Measurements from ENCODE around the gene STEAP4.

STEAP4 gene

DNA sequence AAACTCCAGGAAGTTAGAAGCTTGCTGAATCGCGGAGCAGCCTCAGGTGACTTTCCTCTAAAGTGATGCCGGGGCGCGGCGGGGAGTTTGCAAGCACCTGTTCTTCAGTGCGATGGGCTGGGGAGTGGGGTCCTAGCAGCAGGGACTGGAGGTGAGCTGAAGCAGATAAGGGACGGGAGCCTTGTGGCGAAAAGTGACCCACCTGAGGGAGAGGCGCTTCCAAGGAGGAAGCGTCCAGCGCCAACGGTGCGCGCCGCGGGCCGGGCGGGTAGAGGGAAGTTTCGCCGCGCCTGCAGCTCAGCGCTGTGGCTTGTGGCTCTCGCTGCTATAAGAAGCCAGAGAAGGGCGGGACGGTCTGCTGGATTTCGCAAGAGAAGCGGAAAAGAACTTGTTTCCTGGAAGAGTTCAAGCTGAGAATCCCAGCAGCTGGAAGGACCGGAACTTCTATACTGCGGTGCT, at the start of gene STEAP4:
TSS of gene STEAP4 (minus strand) at position 305 of the 459 bp plus-strand sequence. CDS start 22,625 bp downstream, outside the sequence.
- no peak for FAIRE-seq

DNA sequence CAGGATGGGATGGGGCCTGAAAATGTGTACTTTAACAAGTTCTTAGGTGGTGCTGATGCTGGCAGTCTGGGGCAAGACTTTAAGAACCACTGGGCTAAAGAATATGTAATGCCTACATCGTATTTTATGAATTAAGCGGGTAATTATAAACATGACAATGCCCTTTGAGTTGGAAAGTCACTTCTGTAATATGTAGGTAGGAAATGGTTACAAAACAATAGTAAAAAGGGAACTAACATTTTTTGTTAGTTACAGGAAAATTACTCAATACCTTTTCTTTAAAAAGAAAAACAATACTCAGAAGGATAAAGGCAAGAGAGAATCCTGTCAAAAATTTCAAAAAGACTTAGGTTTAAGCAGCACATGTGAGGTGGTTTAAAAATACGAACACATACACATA, 48.3 kb upstream of the STEAP4 start:
- no peak for FAIRE-seq

DNA sequence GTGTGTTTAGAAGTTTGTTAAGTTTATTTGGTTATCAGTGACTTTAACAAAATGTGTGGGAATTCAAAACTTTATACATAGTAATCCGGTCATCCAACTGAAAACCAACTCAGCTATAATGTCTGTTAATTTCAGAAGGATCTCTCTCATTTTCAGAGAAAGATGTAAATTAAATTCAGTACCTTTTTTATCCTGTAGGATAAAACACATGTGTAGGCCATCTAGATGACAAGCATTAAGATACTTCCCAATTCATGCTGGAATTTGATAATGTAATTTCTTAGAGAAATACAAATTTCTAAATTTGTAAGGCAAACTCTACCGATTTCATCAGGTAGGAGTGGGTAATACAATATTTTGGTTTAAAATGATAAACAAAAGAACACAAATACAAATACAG, 43.4 kb upstream of the STEAP4 start:
- FAIRE-seq: no peak

DNA sequence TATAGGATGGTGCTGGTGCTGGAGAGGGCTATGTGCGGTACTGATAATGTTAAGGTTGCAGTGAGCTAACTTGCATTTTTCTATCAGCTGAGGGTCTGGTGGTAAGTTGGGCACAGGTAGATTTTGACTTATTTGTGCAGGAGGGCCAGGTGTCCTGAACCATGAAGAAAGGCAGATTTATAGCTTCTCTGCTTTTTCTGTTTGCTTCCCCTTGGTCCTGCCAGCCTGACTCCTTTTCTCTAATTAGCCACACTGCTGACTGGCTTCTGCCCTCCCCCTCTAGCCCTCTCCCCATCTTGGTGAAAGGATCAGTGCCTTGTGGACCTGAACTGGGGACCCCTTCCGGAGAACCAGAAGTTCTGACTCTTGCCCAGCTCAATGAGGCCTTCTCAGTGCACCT, 40.8 kb upstream of the STEAP4 start:
- FAIRE-seq: no peak

DNA sequence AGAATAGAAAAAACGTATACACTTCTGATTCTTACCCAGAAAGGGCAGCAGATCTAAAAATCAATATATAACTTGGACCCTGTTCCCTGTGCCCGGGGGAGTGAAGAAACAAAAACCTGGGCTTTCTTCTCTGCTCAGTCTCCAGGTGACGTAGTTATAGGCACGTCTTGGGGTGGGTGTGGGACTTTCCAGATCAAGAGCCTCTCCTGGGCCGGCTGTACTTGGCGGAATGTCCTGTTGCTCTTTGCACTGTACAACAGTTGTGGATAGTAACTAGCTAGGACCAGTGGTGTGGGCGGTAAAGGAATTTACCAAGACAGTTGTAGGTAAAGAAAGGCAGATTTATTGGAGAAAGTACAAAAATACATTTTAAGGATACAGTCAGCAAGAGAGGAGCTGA, 40.4 kb upstream of the STEAP4 start:
- FAIRE-seq: no peak

DNA sequence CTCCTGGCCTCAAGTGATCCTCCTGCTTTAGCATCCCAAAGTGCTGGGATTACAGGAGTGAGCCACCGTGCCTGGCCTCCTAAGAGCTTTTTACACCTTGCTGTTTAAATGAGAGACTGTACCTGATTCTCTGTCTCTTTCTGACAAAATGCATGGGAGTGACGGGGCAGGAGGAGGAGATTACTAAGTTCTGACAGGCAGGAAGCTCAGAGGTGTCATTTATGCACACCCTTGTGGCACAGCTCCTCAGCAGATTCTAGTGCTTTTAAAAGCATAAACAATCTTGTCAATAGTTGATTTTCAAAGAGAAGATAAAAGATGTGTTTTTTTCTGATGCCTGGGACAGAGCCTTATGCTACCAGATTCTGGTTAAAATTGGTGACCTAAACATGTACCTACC, 39.7 kb upstream of the STEAP4 start:
- no peak for FAIRE-seq

DNA sequence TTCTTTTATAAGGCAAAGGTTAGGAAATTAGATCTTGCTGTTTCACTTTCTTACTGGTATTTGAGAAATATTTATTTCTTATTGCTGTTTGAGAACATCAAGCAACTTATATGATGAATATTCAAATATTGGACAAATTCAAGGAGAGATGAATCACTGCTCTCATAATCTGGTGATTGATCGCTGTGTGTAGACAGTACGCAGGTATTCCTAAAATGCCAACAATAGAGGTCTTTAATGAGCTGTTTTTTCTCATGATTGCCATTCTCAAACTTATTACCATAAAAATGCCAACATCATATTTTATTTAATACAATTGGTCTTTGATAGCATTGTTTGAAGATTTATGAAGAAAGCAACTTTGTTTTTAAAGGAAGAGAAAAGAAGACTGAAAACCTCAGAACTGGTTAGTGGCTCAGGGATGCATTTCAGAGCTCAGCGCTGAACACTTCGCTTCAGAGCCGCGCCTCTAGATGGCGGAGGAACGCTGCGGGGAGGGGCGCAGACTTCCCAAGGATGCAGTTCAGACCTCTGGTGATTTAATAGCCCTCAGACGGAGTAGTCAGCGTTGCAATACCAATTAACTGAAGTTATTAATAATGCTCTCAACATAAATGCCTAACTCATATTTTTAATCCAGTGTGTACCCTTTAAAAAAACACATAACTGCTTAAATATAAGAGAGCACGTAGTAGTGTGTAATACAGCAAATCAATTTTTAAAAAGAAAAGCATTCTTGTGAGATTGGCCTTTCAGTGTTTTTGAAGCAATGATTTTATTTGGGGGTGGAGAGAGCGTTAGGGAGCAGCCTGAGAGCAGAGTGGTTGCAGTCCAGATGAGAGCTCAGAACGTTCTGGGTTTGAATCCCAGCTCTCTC, 38.5 kb upstream of the STEAP4 start:
- no peak for FAIRE-seq

DNA sequence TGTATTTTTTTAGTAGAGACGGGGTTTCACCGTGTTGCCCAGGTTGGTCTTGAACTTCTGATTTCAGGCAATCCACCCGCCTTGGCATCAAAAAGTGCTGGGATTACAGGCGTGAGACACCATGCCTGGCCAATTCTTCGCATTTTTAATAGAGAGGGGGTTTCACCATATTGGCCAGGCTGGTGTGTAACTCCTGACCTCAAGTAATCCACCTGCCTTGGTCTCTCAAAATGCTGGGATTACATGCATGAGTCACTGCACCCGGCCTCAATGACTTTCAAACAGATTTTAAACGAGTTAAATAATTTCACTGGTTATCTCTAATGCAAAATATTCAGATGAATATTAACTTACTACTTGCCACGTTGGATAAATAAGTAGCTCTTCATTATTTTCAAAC, 37.6 kb upstream of the STEAP4 start:
- no peak for FAIRE-seq

DNA sequence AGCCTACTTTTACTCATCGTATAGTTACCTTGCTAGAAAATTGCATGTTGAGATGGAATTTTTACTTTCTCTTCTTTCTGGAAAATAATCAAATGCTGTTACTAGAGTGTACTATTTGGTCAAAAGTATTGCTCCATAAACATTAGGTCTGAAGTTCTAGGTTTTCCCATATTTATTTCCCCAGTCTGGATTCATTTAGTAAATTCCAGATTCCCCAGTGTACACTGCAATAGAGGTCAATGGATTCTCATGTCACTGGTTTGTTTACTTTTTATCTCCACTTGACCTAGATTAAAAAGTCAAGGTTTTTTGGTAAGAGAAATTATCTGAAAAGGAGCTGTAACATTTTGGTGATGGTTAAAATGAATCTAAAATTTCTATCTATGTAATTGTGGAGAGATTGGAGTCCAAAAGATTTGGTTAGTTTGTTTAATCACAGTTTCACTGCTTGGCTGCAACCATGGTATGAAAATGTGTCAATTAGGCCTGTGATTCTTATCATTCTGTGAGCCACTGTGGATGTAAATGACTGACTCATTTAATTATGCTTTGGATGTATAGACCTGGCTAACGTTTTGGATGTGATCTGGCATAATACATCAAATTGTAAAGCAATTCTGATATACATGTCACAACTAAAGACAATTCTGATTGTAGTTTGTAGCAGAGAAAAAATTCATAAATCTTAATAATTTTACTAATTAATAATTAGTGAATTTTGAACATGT, 32.7 kb upstream of the STEAP4 start:
- FAIRE-seq: no peak

DNA sequence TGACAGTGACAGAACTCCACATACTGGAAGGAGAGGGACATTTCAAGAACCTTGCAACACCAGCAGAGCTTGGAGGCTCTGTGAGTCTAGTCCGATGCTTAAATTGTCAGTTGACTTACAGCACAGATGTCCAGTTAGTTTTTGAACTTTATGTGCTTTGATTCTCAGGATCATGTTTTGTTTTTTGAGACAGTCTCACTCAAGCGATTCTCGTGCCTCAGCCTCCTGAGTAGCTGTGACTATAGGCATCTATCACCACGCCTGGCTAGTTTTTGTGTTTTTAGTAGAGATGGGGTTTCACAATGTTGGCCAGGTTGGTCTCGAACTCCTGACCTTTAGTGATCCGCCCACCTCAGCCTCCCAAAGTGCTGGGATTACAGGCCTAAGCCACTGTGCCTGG, 31.8 kb upstream of the STEAP4 start:
- FAIRE-seq: no peak

DNA sequence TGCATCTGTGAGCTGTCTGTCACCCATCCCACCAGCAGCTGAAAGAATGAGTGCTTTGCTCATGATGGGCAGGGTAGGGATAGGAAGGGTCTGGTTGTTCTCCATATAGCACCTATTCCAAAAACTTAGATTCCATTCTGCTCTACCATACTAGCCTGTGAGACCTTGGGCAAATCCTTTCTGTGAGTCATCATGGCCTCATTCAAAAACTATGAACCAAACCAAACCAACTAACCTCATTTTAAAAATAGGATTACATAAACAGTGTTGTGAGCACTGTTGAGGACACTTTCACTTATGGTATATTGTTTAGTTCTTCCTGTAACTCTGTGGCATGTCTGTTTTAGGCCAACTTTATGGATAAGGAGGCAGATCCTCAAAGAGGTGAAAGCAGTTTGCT, 30.9 kb upstream of the STEAP4 start:
- FAIRE-seq: no peak

DNA sequence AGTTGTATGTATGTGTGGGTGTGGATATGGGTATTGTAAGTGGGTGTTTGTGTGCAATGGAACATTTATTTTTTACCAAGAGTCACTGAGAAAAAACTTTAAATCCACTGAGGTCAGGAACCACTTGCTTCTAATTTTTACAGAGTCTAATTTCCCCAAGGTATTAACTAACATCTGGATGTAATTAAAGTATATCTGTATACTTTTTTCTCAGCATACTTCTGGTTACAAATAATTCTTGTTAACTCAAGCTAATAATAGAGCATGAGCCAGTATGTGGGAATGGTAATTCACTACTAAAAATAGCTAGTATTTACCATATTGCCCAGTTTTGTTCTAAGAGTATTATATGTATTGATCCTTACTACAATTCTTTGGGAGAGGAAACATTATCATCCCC, 24.6 kb upstream of the STEAP4 start:
- no peak for FAIRE-seq

DNA sequence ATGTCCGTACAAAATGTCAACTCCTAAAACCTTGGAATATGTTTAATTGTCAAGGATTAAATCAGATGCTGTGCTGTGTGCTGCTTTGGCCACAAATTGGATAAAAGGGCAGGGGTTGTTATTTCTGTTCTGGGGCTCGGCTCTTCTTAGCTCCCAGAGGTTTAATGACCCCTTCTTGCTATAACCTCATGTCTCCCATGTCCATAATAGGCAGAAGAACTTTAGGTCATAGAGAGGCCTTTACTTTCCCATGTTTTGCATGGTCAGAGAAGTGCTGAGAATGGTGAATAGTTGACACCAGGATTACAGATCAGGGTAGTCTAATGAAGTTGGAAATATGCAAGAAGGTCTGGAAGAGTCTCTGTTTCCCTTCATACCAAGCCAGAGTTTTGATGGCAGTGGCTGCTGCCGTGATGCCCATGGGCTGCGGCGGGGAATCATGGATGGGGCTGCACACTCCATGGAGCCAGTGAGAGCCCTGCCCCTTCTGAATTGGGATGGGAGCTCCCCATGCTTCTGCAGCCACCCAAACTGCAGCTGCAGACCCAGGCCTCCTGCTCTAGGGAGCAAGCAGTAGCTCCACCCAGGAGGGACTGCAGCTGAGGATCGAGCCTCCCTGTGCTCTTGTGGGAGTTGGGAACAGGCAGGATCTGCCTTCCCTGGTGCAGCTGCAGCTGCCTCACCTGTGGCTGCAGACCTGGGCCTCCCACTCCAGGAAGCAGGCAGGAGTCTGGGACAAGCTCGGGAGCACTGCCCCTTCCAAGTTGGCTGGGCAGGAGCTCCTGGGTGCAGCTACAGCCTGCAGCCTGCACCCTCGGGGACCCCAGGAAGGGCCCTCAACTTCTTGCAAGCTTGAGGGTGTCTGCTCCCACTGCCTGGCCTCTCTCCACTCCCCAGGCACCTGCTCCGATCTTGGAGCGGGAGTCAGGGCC, 23.1 kb upstream of the STEAP4 start:
- no peak for FAIRE-seq

DNA sequence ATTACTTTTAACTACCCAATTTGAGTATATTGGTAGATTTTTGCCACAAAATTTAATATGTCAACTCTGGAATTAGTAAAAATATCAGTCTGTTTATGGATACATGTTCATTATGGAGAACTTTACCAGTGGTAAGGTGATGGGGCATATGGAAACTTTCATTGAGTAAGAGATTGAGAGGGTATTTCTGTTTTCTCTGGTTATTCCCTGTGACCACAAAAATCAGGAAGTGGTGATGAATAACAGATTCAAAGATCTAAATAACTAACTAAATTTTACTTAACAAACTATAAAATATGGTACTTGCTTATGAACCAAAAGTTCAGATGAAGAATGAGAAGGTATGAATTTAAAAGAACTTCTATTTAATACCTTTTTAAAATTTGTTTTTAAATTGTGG, 22.1 kb upstream of the STEAP4 start:
- no peak for FAIRE-seq

DNA sequence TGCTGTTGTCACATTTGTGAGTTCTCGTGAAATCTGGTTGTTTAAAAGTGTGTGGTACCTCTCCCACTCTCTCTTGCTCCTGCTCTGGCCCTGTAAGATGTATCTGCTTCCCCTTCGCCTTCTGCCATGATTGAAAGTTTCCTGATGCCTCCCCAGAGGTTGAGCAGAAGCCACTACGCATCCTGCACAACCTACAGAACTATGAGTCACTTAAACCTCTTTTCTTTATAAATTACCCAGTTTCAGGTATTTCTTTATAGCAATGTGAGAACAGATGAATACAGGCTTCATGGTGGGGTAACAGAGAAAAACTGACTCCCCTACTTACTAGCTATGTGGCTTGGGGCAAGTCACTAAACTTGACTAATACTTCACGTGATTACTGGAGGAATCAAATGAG, 18.0 kb upstream of the STEAP4 start:
- FAIRE-seq: no peak

DNA sequence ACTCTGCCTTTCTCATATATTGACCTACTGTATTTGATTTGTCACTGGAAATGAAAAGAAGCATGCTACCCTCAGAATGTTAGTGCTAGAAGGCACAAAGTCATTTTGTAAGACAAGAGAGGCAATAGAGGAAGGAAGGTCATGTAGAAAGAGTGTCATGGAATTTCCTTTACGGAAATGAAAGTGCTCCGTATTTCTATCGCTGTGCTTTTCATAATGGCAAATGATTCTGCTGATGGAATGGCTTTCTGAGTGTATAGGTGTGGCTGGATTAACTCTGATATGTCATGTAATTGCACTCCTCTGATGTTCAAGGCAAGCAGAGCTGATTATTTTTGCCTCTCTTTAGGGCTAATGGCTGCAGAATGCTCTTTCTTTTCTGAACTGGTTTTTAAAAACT, 15.5 kb upstream of the STEAP4 start:
- no peak for FAIRE-seq

DNA sequence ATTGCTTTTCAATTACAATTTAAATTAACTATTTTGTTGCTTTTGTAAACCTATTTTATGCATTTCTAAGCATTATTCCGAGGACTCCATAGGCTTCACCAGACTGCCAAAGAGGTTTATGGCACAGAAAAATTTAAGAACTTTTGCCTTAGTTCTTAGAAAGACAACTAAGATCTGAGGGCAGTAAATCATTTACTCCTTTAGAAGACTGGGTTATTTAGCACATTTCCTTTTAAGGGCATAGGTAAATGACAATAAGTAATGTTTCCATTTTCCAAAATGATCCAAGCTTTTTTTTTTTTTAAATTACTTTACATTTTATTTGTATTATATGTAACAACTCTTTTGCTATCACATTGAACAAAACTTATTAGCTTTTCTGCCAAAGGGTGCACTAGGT, 15.0 kb upstream of the STEAP4 start:
- no peak for FAIRE-seq

DNA sequence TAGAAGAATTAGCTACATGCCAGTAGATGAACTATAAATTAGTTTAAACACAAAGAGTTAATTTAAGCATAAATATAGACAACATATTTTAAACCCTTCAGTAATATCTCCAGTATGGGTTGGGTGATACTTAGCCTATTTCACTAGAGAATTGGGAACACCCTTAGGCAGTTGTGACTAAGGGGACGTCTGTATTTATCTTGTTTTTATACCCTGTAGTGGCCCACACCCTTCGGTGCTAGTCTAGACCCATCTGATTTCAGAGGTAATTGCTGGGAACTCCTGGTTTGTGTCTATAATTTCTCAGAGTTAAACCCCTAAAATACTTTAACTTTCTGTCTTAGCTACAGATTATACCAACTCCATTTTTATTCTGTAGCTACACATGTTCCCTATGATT, 11.5 kb upstream of the STEAP4 start:
- FAIRE-seq: no peak

DNA sequence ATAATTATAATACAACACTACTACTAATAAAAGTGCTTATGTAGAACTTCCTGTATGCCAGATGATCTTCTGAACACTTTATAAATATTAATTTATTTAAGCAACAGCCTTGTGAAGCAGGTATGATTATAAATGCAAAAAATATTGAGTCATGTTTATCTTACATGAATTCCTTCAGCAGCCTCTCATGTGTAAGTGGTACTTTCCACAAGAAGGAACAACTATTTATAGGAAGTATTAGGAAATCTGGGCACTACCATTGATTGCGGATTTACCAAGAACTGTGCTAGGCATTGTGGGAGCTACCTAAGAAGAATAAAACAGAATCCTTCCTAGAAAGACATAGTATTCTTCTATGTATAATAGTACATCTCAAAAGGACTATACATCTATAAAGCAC, 10.7 kb upstream of the STEAP4 start:
- no peak for FAIRE-seq

DNA sequence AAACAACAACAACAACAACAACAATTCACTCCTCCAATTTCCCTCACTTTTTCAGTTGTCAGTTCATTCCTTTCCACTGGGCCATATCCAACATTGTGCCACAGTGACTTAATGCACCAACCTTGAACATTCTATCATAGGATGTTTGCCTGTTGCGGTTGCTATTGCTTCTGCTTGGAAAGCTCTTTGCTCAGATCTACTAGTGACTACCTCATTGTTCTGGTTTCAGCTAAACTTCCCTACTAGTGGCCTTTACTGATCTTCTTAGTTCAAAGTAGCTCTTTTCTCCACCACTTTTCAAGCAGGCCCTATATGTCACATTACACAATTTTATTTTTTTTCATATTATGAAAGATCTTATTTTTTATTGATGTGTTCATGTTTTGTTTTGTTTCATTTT, 9.8 kb upstream of the STEAP4 start:
- no peak for FAIRE-seq

DNA sequence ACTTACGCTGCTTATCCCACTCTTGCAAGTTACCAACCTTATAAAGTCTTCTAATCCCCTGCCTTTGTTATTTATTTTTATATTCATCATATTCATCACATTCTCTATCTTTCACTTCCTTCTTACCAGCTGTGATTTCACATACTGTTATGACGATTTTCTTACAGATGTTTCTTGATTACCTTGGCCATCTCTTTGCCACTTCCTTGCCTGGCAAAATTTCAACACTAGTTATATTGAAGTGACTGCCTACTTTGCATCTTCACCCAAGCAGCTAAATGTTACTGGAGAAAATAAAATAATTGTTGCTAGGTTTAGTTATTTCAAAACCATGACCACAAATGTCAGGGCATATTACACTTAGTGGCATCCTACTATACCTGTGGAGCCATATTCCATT, 8.8 kb upstream of the STEAP4 start:
- no peak for FAIRE-seq

DNA sequence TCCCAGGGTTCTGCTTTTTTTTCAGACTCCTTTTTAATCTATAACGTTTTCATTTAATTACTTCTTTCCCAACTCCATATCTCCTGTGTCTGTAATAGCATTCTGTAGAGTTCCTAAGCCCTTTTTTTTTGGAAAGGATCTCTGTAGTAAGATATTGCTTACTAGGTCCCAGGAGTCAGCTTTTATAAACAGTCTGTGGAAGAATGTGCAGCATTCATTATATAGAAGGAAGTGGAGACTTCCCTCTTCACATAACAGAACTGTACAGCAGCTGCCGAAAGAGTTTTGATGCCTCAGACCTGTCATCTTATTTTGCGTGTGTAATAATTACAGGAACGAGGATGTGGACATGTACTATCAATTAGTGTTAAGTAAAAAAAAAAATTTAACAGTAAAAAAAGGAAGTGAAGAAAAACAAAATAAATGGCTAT, 7.4 kb upstream of the STEAP4 start:
- FAIRE-seq: no peak

DNA sequence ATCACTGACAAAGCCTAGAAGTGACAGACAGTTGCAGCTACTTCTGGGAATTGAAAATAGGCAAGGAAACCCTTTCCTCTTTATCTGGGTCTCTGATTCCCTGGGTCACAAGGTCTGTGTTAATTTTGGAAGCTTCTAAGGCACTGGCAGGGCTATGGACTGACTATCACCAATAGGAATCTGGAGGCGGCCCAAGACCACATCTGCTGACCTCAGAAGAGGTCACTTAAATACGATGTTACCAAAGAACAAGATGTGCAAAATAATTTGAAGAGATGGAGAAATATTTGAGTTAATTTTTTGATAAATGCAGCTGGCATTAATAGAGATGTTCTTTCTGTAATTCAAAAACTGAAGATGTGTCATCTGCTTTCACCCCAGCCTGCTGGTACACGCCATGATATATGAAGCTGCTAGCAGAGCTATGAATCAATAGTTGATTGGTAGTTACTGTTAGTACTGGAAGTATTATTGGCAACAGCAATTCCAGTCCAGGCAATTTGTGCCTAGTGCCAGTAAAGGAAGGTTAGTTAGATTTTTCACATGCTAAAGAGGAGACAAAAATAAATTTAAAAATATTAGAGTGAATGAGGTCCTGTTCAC, 5.5 kb upstream of the STEAP4 start:
- FAIRE-seq: no peak
